GM12878 (cell line): Measurements from ENCODE around the gene OXCT2. TPM values are rescaled to one million over a fixed set of nuclear protein-coding genes. Genes with fewer than 3 reads are reported as not detected.
A peak's percentile ranks its signal among the peaks of the same experiment; 100 is the strongest.
"Not testable (repeated sequence)": the region's sequence is repeated elsewhere in the genome, so short reads cannot be mapped to it uniquely, and the experiment has no call there.

Experiments used
- ATAC-seq: fragments of 200-7000 bp; cut with Tn5 transposase; 3 replicates; pipeline ENCODE4 v1.9.1; 2020; ENCODE audit warnings: mild to moderate bottlenecking, moderate library complexity
- BruUV-seq: library from RNA; stranded (reverse); fragments of 400-500 nt; replicated peaks from 2 replicates; lab custom pipeline; 2021; lab: Mats Ljungman, UMichigan
- CTCF ChIA-PET: fragments of 300-600 bp; sonication (Branson Sonifier 250); formaldehyde crosslinking; extraction: SDS; loops from one replicate; lab custom pipeline; 2021; ENCODE audit warnings: inconsistent platforms; lab: Yijun Ruan, JAX
- POLR2A ChIA-PET: fragments of 350-600 bp; formaldehyde crosslinking; extraction: SDS; loops from one replicate; lab custom pipeline; 2021; ENCODE audit warnings: inconsistent platforms; lab: Charles Lee
- RAD21 ChIA-PET: fragments of 300-600 bp; sonication (Branson Sonifier 250); formaldehyde crosslinking; loops from one replicate; lab custom pipeline; 2023; ENCODE audit warnings: antibody characterized with exemption; ENCODE audit not compliant: unreplicated experiment; lab: Charles Lee
- SMC1A ChIA-PET: fragments of 300-600 bp; sonication (Branson Sonifier 250); formaldehyde crosslinking; loops from one replicate; lab custom pipeline; 2023; ENCODE audit not compliant: unreplicated experiment, uncharacterized antibody; lab: Charles Lee
- DNase-seq: peaks from one replicate; pipeline ENCODE4 v3.0.0-alpha.2; 2011; ENCODE audit warnings: low read depth, low spot score
- FAIRE-seq: peaks from 3 replicates; lab custom pipeline; 2011; peaks lifted over from hg19 to GRCh38; lab: Jason Lieb, UNC
- H2AFZ ChIP-seq: 2 replicates; pipeline ENCODE4 v1.6.0; 2011; ENCODE audit warnings: low read depth, low read length, control low read depth; ENCODE audit not compliant: control insufficient read depth
- H3K27ac ChIP-seq: 2 replicates; pipeline ENCODE4 v1.5.1; 2011; ENCODE audit warnings: control low read depth; ENCODE audit not compliant: control insufficient read depth, insufficient read depth
- H3K27me3 ChIP-seq, 2 experiments: replicated peaks in 1 of 2; 2 replicates each; pipeline versions ENCODE4 v1.6.0 to v1.6.1; 2011; ENCODE audit warnings: low read length in 1 of 2; ENCODE audit not compliant: control insufficient read depth in 2 of 2, insufficient read depth in 2 of 2
- H3K36me3 ChIP-seq, 2 experiments: 2 replicates each; pipeline ENCODE4 v1.5.1; 2011; ENCODE audit warnings: low read length in 1 of 2; ENCODE audit not compliant: control insufficient read depth in 2 of 2, insufficient read depth in 2 of 2
- H3K4me1 ChIP-seq: 2 replicates; pipeline ENCODE4 v1.6.1; 2011; ENCODE audit warnings: mild to moderate bottlenecking, low read length, moderate library complexity, mixed read lengths; ENCODE audit not compliant: control insufficient read depth, insufficient read depth
- H3K4me2 ChIP-seq: 2 replicates; pipeline ENCODE4 v1.6.0; 2011; ENCODE audit warnings: control low read depth; ENCODE audit not compliant: control insufficient read depth, insufficient read depth
- H3K4me3 ChIP-seq: fragments of 200-600 bp; sonication (generic); 2 replicates; pipeline ENCODE4 v1.5.1; 2016
- H3K79me2 ChIP-seq: 2 replicates; pipeline ENCODE4 v1.6.0; 2011; ENCODE audit warnings: low read length; ENCODE audit not compliant: control insufficient read depth, insufficient read depth
- H3K9ac ChIP-seq: 2 replicates; pipeline ENCODE4 v1.8.0; 2011; ENCODE audit warnings: low read length, control low read depth, mixed read lengths; ENCODE audit not compliant: control insufficient read depth, insufficient read depth
- H3K9me3 ChIP-seq: replicated peaks from 3 replicates; pipeline ENCODE4 v1.5.1; 2011; ENCODE audit warnings: mild to moderate bottlenecking, low read length; ENCODE audit not compliant: control insufficient read depth, insufficient read depth
- H4K20me1 ChIP-seq: 2 replicates; pipeline ENCODE4 v1.6.0; 2011; ENCODE audit not compliant: control insufficient read depth, insufficient read depth
- ATF3 ChIP-seq: IDR thresholded peaks from 2 replicates; pipeline ENCODE4 v1.6.1; 2011; ENCODE audit warnings: low read depth, mild to moderate bottlenecking, low read length, moderate library complexity, borderline replicate concordance; ENCODE audit errors: extremely low read depth
- CBX3 ChIP-seq: fragments of 200-600 bp; sonication (generic); IDR thresholded peaks from 2 replicates; pipeline ENCODE4 v1.6.1; 2016; ENCODE audit warnings: low read depth, borderline replicate concordance
- E4F1 ChIP-seq: fragments of 450-650 bp; IDR thresholded peaks from 2 replicates; pipeline ENCODE4 v1.6.1; 2018; ENCODE audit warnings: borderline replicate concordance, mild to moderate bottlenecking; ENCODE audit not compliant: partially characterized antibody
- EED ChIP-seq: sonication (generic); IDR thresholded peaks from 2 replicates; pipeline ENCODE4 v1.6.1; 2016; ENCODE audit warnings: antibody characterized with exemption, low read depth
- MEF2B ChIP-seq: fragments of 450-650 bp; IDR thresholded peaks from 2 replicates; pipeline ENCODE4 v1.6.1; 2018; ENCODE audit warnings: mild to moderate bottlenecking, moderate library complexity; ENCODE audit not compliant: partially characterized antibody, poor library complexity, severe bottlenecking
- NFXL1 ChIP-seq: fragments of 450-650 bp; IDR thresholded peaks from 2 replicates; pipeline ENCODE4 v1.6.1; 2017; ENCODE audit warnings: antibody characterized with exemption, mild to moderate bottlenecking, borderline replicate concordance
- NR2F1 ChIP-seq: fragments of 450-650 bp; conservative IDR thresholded peaks from 2 replicates; pipeline ENCODE4 v1.6.1; 2017; ENCODE audit warnings: mild to moderate bottlenecking
- TBL1XR1 ChIP-seq: IDR thresholded peaks from 2 replicates; pipeline ENCODE4 v1.6.1; 2012; ENCODE audit warnings: low read depth, low read length, improper control_type of control experiment
- ZBED1 ChIP-seq: IDR thresholded peaks from 2 replicates; pipeline ENCODE4 v1.6.1; 2016; ENCODE audit warnings: borderline replicate concordance
- ZBTB11 ChIP-seq: fragments of 450-650 bp; formaldehyde crosslinking; IDR thresholded peaks from 2 replicates; pipeline ENCODE4 v1.5.0; 2022; ENCODE audit warnings: mild to moderate bottlenecking, missing genetic modification characterization
- WGBS: methylation state at CpG from one replicate; pipeline ENCODE4 v1.1.6; 2016; ENCODE audit warnings: low lambda C conversion rate; ENCODE audit not compliant: insufficient replicate concordance, insufficient coverage; ENCODE audit errors: missing lambda C conversion rate; 5-methylcytosine and 5-hydroxymethylcytosine counted together
- in situ Hi-C: fragments of 300-500 bp; cut with MboI; formaldehyde crosslinking; loops from 9 replicates; pipeline ENCODE4 v1.14.3; 2018; ENCODE audit warnings: mixed read lengths
- intact Hi-C: fragments of 100-400 bp; cut with micrococcal nuclease; formaldehyde crosslinking; loops from one replicate; pipeline ENCODE4 v1.14.2; 2022; ENCODE audit not compliant: unreplicated experiment
- polyA plus RNA-seq, 11 experiments: library from polyadenylated mRNA; depleted of rRNA in 4 of 11; unstranded in 6 of 11; stranded (reverse) in 5 of 11; fragments of >200 nt; fragmentation: Nextera tagmentation in 4 of 11; fragmentation: Illumina TruSeq in 1 of 11; extraction: Ambion mirVana in 4 of 11; extraction: Trizol in 1 of 11; gene quantifications; 1 replicate in 1 of 11; 2 replicates in 10 of 11; pipeline versions ENCODE4 v1.2.1 to v1.2.3, GENCODE V29; 2011 to 2016; ENCODE audit warnings: inconsistent platforms in 2 of 11, missing spikeins in 2 of 11, low read depth in 1 of 11
- total RNA-seq, 4 experiments: library from RNA; depleted of rRNA in 3 of 4; stranded (reverse); fragments of >200 nt in 3 of 4; fragmentation: Illumina TruSeq in 1 of 4; extraction: Trizol in 1 of 4; gene quantifications; 2 replicates each; pipeline versions ENCODE4 v1.2.1 to v1.2.3, GENCODE V29; 2013 to 2021

The OXCT2 gene
- total and polyA plus RNA-seq, 10 of the 15 experiments (the other 5 are each of a cell fraction or from before 2014, with no cell fraction given): 0.06 to 1.9 (median 0.59) TPM

GRCh38 chr1:39787468-39787867, 16.3 kb upstream of the OXCT2 start:
- intact Hi-C loops: no loop called here
- Histone ChIP-seq H3K9me3 (no peaks in the 10 kb centered on the region), H3K79me2 (no peaks in the 10 kb centered on the region), H3K9ac (no peak overlapping the region), H3K4me2 (no peak overlapping the region), H3K27me3 (0 out of 4 replicates have a peak, but pooled peaks cover 0 to 3% of the 10 kb centered on the region in 2 experiments), H3K27ac (no peak overlapping the region)
- RAD21 ChIA-PET: no interaction called here
- no TSS peak for BruUV-seq
- SMC1A ChIA-PET: no interaction called here
- TF ChIP-seq NR2F1: no peak
- TF ChIP-seq E4F1: no peak
- no peak for TF ChIP-seq ZBTB11 (CRISPR knock-in tag)
- no peak for TF ChIP-seq MEF2B
- TF ChIP-seq TBL1XR1: no peak
- TF ChIP-seq ZBED1: no peak
- no peak for TF ChIP-seq CBX3
- TF ChIP-seq ATF3: no peak
- no peak for TF ChIP-seq EED
- no peak for TF ChIP-seq NFXL1
- TF ChIP-seq, all 136 proteins: peak for 0
- WGBS: 96% methylated on average over 11 of the region's 11 CpGs
- ChIA-PET POLR2A (no interaction called here), CTCF (interaction anchor here (1.0 kb wide), 1 partner anchor 11 kb away, joined by 3 read pairs; no protein-coding TSS in a partner anchor)
- FAIRE-seq: peak; percentile 7
- H3K36me3 ChIP-seq: no peaks in the 10 kb centered on the region
- peaks cover 11% of the 10 kb centered on the region for H3K4me1 ChIP-seq
- no peak overlapping the region for H3K4me3 ChIP-seq
- H2AFZ ChIP-seq: no peak overlapping the region
- no peak for DNase-seq
- no peak for ATAC-seq
- in situ Hi-C loops: no loop called here
- no peaks in the 10 kb centered on the region for H4K20me1 ChIP-seq

- H2AFZ ChIP-seq, RAD21 ChIA-PET, FAIRE-seq, H3K4me3 ChIP-seq, H3K9me3 ChIP-seq, BruUV-seq, in situ Hi-C loops, H3K27me3 ChIP-seq, DNase-seq, H3K79me2 ChIP-seq, H3K27ac ChIP-seq, POLR2A ChIA-PET, H4K20me1 ChIP-seq, intact Hi-C loops, H3K4me2 ChIP-seq, ATAC-seq, H3K36me3 ChIP-seq, H3K9ac ChIP-seq, SMC1A ChIA-PET: not testable (repeated sequence)
- WGBS: 88% methylated on average over 4 of the region's 5 CpGs
- CTCF ChIA-PET: interaction anchor here (1.0 kb wide), 1 partner anchor 11 kb away, joined by 3 read pairs; no protein-coding TSS in a partner anchor
- H3K4me1 ChIP-seq: peaks cover 11% of the 10 kb centered on the region
These were observed 15.9 kb upstream of the OXCT2 start for GRCh38 chr1:39787108-39787375.
